WTC11 (cell line): ENCODE results near the gene MS4A6A.

Source experiments
- ELF4 ChIP-seq: sonication (generic); formaldehyde crosslinking; IDR thresholded peaks from 2 replicates; pipeline ENCODE4 v1.8.1; 2022; ENCODE audit warnings: low read depth, mild to moderate bottlenecking, moderate library complexity, missing genetic modification reagents
- FOXP1 ChIP-seq: sonication (generic); formaldehyde crosslinking; IDR thresholded peaks from 2 replicates; pipeline ENCODE4 v1.8.0; 2022; ENCODE audit warnings: missing genetic modification reagents, mild to moderate bottlenecking, moderate library complexity, borderline replicate concordance
- JUN ChIP-seq: sonication (generic); formaldehyde crosslinking; IDR thresholded peaks from 2 replicates; pipeline ENCODE4 v1.8.0; 2023; ENCODE audit warnings: mild to moderate bottlenecking, missing genetic modification reagents
- TEAD4 ChIP-seq: sonication (generic); formaldehyde crosslinking; IDR thresholded peaks from 2 replicates; pipeline ENCODE4 v1.8.0; 2022; ENCODE audit warnings: mild to moderate bottlenecking, missing genetic modification reagents
- TP53 ChIP-seq: sonication (generic); formaldehyde crosslinking; IDR thresholded peaks from 2 replicates; pipeline ENCODE4 v1.8.1; 2023; ENCODE audit warnings: mild to moderate bottlenecking, missing genetic modification reagents
- USF2 ChIP-seq: sonication (generic); formaldehyde crosslinking; IDR thresholded peaks from 2 replicates; pipeline ENCODE4 v1.8.1; 2023; ENCODE audit warnings: mild to moderate bottlenecking, missing genetic modification reagents, moderate library complexity
- ZNF121 ChIP-seq: sonication (generic); formaldehyde crosslinking; IDR thresholded peaks from 2 replicates; pipeline ENCODE4 v1.8.0; 2023; ENCODE audit warnings: missing genetic modification reagents
- TF ChIP-seq, protein P1 (sequence below): fragments of 200-600 bp; IDR thresholded peaks from 2 replicates; pipeline ENCODE4 v1.8.0; 2022; ENCODE audit warnings: antibody characterized with exemption
- TF ChIP-seq, protein P2 (sequence below): sonication (generic); formaldehyde crosslinking; IDR thresholded peaks from 2 replicates; pipeline ENCODE4 v1.8.1; 2022; ENCODE audit warnings: low read depth, missing genetic modification reagents, borderline replicate concordance

- TF ChIP-seq, protein P1, sequence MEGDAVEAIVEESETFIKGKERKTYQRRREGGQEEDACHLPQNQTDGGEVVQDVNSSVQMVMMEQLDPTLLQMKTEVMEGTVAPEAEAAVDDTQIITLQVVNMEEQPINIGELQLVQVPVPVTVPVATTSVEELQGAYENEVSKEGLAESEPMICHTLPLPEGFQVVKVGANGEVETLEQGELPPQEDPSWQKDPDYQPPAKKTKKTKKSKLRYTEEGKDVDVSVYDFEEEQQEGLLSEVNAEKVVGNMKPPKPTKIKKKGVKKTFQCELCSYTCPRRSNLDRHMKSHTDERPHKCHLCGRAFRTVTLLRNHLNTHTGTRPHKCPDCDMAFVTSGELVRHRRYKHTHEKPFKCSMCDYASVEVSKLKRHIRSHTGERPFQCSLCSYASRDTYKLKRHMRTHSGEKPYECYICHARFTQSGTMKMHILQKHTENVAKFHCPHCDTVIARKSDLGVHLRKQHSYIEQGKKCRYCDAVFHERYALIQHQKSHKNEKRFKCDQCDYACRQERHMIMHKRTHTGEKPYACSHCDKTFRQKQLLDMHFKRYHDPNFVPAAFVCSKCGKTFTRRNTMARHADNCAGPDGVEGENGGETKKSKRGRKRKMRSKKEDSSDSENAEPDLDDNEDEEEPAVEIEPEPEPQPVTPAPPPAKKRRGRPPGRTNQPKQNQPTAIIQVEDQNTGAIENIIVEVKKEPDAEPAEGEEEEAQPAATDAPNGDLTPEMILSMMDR: no peak
- no peak for TF ChIP-seq TEAD4 (CRISPR knock-in tag)
- TF ChIP-seq USF2 (CRISPR knock-in tag): no peak
- no peak for TF ChIP-seq JUN (CRISPR knock-in tag)
- TF ChIP-seq, protein P2, sequence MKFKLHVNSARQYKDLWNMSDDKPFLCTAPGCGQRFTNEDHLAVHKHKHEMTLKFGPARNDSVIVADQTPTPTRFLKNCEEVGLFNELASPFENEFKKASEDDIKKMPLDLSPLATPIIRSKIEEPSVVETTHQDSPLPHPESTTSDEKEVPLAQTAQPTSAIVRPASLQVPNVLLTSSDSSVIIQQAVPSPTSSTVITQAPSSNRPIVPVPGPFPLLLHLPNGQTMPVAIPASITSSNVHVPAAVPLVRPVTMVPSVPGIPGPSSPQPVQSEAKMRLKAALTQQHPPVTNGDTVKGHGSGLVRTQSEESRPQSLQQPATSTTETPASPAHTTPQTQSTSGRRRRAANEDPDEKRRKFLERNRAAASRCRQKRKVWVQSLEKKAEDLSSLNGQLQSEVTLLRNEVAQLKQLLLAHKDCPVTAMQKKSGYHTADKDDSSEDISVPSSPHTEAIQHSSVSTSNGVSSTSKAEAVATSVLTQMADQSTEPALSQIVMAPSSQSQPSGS: no peak
- no peak for TF ChIP-seq TP53
- TF ChIP-seq FOXP1 (CRISPR knock-in tag): no peak
- no peak for TF ChIP-seq ELF4 (CRISPR knock-in tag)
- TF ChIP-seq ZNF121: no peak
Observed at GRCh38 chr11:60184824-60185511, 2.1 kb upstream of the MS4A6A start.
